GM23338 (cell line): Measurements from ENCODE around the gene SLC45A1. TPM values are rescaled to one million over a fixed set of nuclear protein-coding genes. Genes with fewer than 3 reads are reported as not detected.

Experiments
- ATAC-seq: fragments of 200-7000 bp; cut with Tn5 transposase; 3 replicates; pipeline ENCODE4 v1.9.1; 2020
- DNase-seq: peaks from one replicate; pipeline ENCODE4 v3.0.0-alpha.2; 2015; ENCODE audit warnings: low spot score
- H2AFZ ChIP-seq: fragments of 200-600 bp; sonication (generic); 2 replicates; pipeline ENCODE4 v1.8.0; 2016; ENCODE audit warnings: antibody characterized with exemption, mild to moderate bottlenecking, moderate library complexity
- H3F3A ChIP-seq: fragments of 200-600 bp; sonication (generic); replicated peaks from 2 replicates; pipeline ENCODE4 v1.8.0; 2017; ENCODE audit warnings: antibody characterized with exemption, mixed run types, low read depth
- H3K27ac ChIP-seq: fragments of 200-600 bp; sonication (generic); 2 replicates; pipeline ENCODE4 v1.6.1; 2016; ENCODE audit warnings: low read depth
- H3K27me3 ChIP-seq: fragments of 200-600 bp; sonication (generic); 2 replicates; pipeline ENCODE4 v1.8.0; 2016; ENCODE audit warnings: mild to moderate bottlenecking, mixed run types, moderate library complexity; ENCODE audit not compliant: insufficient read depth
- H3K36me3 ChIP-seq: fragments of 200-600 bp; sonication (generic); 2 replicates; pipeline ENCODE4 v1.8.0; 2016; ENCODE audit warnings: mild to moderate bottlenecking; ENCODE audit not compliant: insufficient read depth
- H3K4me1 ChIP-seq: fragments of 200-600 bp; sonication (generic); 2 replicates; pipeline ENCODE4 v1.8.0; 2016; ENCODE audit warnings: mild to moderate bottlenecking, moderate library complexity; ENCODE audit not compliant: insufficient read depth
- H3K4me2 ChIP-seq: fragments of 200-600 bp; sonication (generic); 2 replicates; pipeline ENCODE4 v1.7.1; 2017; ENCODE audit warnings: mixed run types
- H3K4me3 ChIP-seq: fragments of 200-600 bp; sonication (generic); 2 replicates; pipeline ENCODE4 v1.6.1; 2016; ENCODE audit warnings: mixed run types
- H3K79me2 ChIP-seq: fragments of 200-600 bp; sonication (generic); replicated peaks from 2 replicates; pipeline ENCODE4 v1.8.0; 2017; ENCODE audit warnings: mild to moderate bottlenecking; ENCODE audit not compliant: insufficient read depth
- H3K9me2 ChIP-seq: fragments of 200-600 bp; sonication (generic); 2 replicates; pipeline ENCODE4 v1.8.0; 2017; ENCODE audit not compliant: insufficient read depth
- H4K20me1 ChIP-seq: fragments of 200-600 bp; sonication (generic); replicated peaks from 2 replicates; pipeline ENCODE4 v1.8.0; 2017; ENCODE audit warnings: mild to moderate bottlenecking; ENCODE audit not compliant: insufficient read depth
- H3K27ac Mint-ChIP-seq: 2 replicates; pipeline ENCODE4 v1.8.0; 2020; ENCODE audit warnings: inconsistent platforms, mild to moderate bottlenecking, moderate library complexity, mixed read lengths
- H3K27me3 Mint-ChIP-seq: 3 replicates; pipeline ENCODE4 v1.8.0; 2022; ENCODE audit warnings: low read depth, mild to moderate bottlenecking, moderate library complexity, mixed read lengths, inconsistent platforms; ENCODE audit not compliant: insufficient read depth, poor library complexity
- H3K36me3 Mint-ChIP-seq: 3 replicates; pipeline ENCODE4 v1.8.0; 2021; ENCODE audit warnings: low read depth, mild to moderate bottlenecking, inconsistent platforms, moderate library complexity, mixed read lengths
- H3K4me1 Mint-ChIP-seq: 3 replicates; pipeline ENCODE4 v1.8.0; 2020; ENCODE audit warnings: mild to moderate bottlenecking, inconsistent platforms, mixed read lengths
- H3K4me3 Mint-ChIP-seq: 3 replicates; pipeline ENCODE4 v1.8.0; 2021; ENCODE audit warnings: moderate library complexity, mild to moderate bottlenecking, inconsistent platforms, mixed read lengths
- H3K9me3 Mint-ChIP-seq: 3 replicates; pipeline ENCODE4 v1.8.0; 2020; ENCODE audit warnings: moderate library complexity, mild to moderate bottlenecking, inconsistent platforms, mixed read lengths
- CREB1 ChIP-seq: fragments of 250-450 bp; sonication (Bioruptor Pico); IDR thresholded peaks from 2 replicates; pipeline ENCODE4 v1.5.0; 2020; ENCODE audit warnings: low read depth, mild to moderate bottlenecking, moderate library complexity
- ETS1 ChIP-seq: IDR thresholded peaks from 2 replicates; pipeline ENCODE4 v1.6.1; 2016; ENCODE audit warnings: antibody characterized with exemption
- EZH2 ChIP-seq: fragments of 200-600 bp; sonication (generic); IDR thresholded peaks from one replicate; pipeline ENCODE4 v1.8.0; 2017; ENCODE audit warnings: antibody characterized with exemption, mild to moderate bottlenecking, low read depth; ENCODE audit not compliant: unreplicated experiment
- EZH2phosphoT487 ChIP-seq: fragments of 200-600 bp; sonication (generic); IDR thresholded peaks from one replicate; pipeline ENCODE4 v1.8.1; 2018; ENCODE audit warnings: antibody characterized with exemption; ENCODE audit not compliant: unreplicated experiment
- JUNB ChIP-seq: IDR thresholded peaks from one replicate; pipeline ENCODE4 v1.6.1; 2016; ENCODE audit warnings: antibody characterized with exemption; ENCODE audit not compliant: unreplicated experiment
- NANOG ChIP-seq: IDR thresholded peaks from 2 replicates; pipeline ENCODE4 v1.6.1; 2016; ENCODE audit warnings: antibody characterized with exemption, borderline replicate concordance
- POLR2AphosphoS5 ChIP-seq: IDR thresholded peaks from 2 replicates; pipeline ENCODE4 v1.6.1; 2016; ENCODE audit warnings: antibody characterized with exemption, low read depth
- STAT1 ChIP-seq: IDR thresholded peaks from one replicate; pipeline ENCODE4 v1.6.1; 2016; ENCODE audit warnings: antibody characterized with exemption; ENCODE audit not compliant: unreplicated experiment
- ZNF114 ChIP-seq: fragments of 250-450 bp; sonication (Bioruptor Pico); IDR thresholded peaks from 2 replicates; pipeline ENCODE4 v1.5.0; 2020; ENCODE audit warnings: mild to moderate bottlenecking, moderate library complexity
- ZNF331 ChIP-seq: fragments of 250-450 bp; sonication (Bioruptor Pico); IDR thresholded peaks from 2 replicates; pipeline ENCODE4 v1.5.0; 2020; ENCODE audit warnings: low read depth, mild to moderate bottlenecking, moderate library complexity
- polyA plus RNA-seq: library from polyadenylated mRNA; unstranded; fragments of >200 nt; fragmentation: Nextera tagmentation; extraction: Ambion mirVana; gene quantifications from 2 replicates; pipeline ENCODE4 v1.2.1, GENCODE V29; 2016
- total RNA-seq: library from RNA; depleted of rRNA; stranded (reverse); fragments of >200 nt; shearing (Covaris generic); gene quantifications from 2 replicates; pipeline ENCODE4 v1.2.3, GENCODE V29; 2014
- TF ChIP-seq, protein P1 (sequence below), 2 experiments: fragments of 200-600 bp in 1 of 2; sonication (generic) in 1 of 2; conservative IDR thresholded peaks; 2 replicates each; pipeline versions ENCODE4 v1.5.1 to v1.6.1; 2016 to 2017; ENCODE audit warnings: antibody characterized with exemption in 2 of 2, low read depth in 2 of 2, mild to moderate bottlenecking in 2 of 2, moderate library complexity in 1 of 2
- TF ChIP-seq, protein P2 (sequence below): fragments of 250-450 bp; sonication (Bioruptor Pico); IDR thresholded peaks from 2 replicates; pipeline ENCODE4 v1.5.0; 2020; ENCODE audit warnings: mild to moderate bottlenecking, moderate library complexity

Gene SLC45A1
- total and polyA plus RNA-seq, 2 experiments from 2014 or later, result 1.3 to 2.3 TPM

GRCh38 chr1:8384577-8384976 is 66.7 kb downstream of the SLC45A1 start:
- no peaks in the 10 kb centered on the region; the same call in 1 of the 2 replicates for H3F3A ChIP-seq
- H3K27me3 ChIP-seq, result no peaks in the 10 kb centered on the region
- Mint-ChIP-seq H3K27ac (no peak overlapping the region; the same call in 1 of the 2 replicates), H3K36me3 (peaks cover 17% of the 10 kb centered on the region), H3K4me1 (peaks cover 51% of the 10 kb centered on the region), H3K4me3 (no peak overlapping the region), H3K27me3 (no peaks in the 10 kb centered on the region), H3K9me3 (no peaks in the 10 kb centered on the region)
- DNase-seq (no peak), ATAC-seq (no peak)
- H3K36me3 ChIP-seq, result no peaks in the 10 kb centered on the region
- H3K4me2 ChIP-seq, result no peak overlapping the region
- H3K4me3 ChIP-seq, result no peak overlapping the region
- H3K9me2 ChIP-seq, result no peaks in the 10 kb centered on the region
- peaks cover 21% of the 10 kb centered on the region for H3K4me1 ChIP-seq
- H2AFZ ChIP-seq, result no peak overlapping the region
- peak overlapping the region; percentile 42 for H3K27ac ChIP-seq
- H4K20me1 ChIP-seq, result peaks cover 47% of the 10 kb centered on the region
- TF ChIP-seq EZH2phosphoT487 (no peak), JUNB (no peak)
- peaks cover 96% of the 10 kb centered on the region for H3K79me2 ChIP-seq

DNA sequence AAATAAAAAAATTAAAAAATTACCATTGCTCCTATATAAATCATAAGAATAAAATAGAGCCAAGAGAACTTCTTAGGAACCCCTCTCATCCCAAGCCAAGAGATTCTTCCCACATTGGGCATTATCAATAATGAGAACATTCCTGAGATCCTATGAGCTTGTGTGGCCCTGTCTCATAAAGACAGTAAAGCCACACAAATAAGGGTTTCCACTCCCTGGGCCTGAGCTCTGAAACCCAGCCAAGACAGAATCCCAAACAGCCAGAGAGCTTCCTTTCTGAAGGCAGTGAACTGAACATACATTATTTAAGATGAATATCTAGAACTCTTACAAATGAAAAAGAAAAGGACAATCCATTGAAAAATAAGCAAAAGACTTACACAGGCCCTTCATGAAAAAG is 68.3 kb downstream of the SLC45A1 start:
- H3K36me3 ChIP-seq, result no peaks in the 10 kb centered on the region
- H3K4me3 ChIP-seq, result no peak overlapping the region
- H3K9me3 Mint-ChIP-seq, result no peaks in the 10 kb centered on the region
- H3K27me3 Mint-ChIP-seq, result peaks cover 2% of the 10 kb centered on the region
- H3K4me1 Mint-ChIP-seq, result peaks cover 50% of the 10 kb centered on the region
- peaks cover 21% of the 10 kb centered on the region for H3K4me1 ChIP-seq
- H3F3A ChIP-seq, result no peaks in the 10 kb centered on the region; the same call in 1 of the 2 replicates
- peaks cover 96% of the 10 kb centered on the region for H3K79me2 ChIP-seq
- no peaks in the 10 kb centered on the region for H3K9me2 ChIP-seq
- no peak for ATAC-seq
- no peak overlapping the region for H2AFZ ChIP-seq
- no peak overlapping the region for H3K4me3 Mint-ChIP-seq
- H3K27ac Mint-ChIP-seq, result peak overlapping the region; percentile 9; the same call in 1 of the 2 replicates
- no peak for DNase-seq
- H3K4me2 ChIP-seq, result no peak overlapping the region
- peak overlapping the region; percentile 36; the same call in 1 of the 2 replicates for H3K27ac ChIP-seq
- H3K36me3 Mint-ChIP-seq, result peaks cover 16% of the 10 kb centered on the region; the same call in 2 of the 3 replicates
- no peaks in the 10 kb centered on the region for H3K27me3 ChIP-seq
- H4K20me1 ChIP-seq, result peaks cover 43% of the 10 kb centered on the region
- TF ChIP-seq CREB1 (no peak), ZNF114 (CRISPR knock-in tag) (no peak), EZH2phosphoT487 (no peak), STAT1 (no peak), ZNF331 (no peak), JUNB (no peak), POLR2AphosphoS5 (no peak), EZH2 (no peak), NANOG (no peak), ETS1 (no peak)
- TF ChIP-seq, protein P1, sequence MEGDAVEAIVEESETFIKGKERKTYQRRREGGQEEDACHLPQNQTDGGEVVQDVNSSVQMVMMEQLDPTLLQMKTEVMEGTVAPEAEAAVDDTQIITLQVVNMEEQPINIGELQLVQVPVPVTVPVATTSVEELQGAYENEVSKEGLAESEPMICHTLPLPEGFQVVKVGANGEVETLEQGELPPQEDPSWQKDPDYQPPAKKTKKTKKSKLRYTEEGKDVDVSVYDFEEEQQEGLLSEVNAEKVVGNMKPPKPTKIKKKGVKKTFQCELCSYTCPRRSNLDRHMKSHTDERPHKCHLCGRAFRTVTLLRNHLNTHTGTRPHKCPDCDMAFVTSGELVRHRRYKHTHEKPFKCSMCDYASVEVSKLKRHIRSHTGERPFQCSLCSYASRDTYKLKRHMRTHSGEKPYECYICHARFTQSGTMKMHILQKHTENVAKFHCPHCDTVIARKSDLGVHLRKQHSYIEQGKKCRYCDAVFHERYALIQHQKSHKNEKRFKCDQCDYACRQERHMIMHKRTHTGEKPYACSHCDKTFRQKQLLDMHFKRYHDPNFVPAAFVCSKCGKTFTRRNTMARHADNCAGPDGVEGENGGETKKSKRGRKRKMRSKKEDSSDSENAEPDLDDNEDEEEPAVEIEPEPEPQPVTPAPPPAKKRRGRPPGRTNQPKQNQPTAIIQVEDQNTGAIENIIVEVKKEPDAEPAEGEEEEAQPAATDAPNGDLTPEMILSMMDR (conservative IDR thresholded peaks at IDR 0.05; ENCODE audit: low read depth in 2 of 2), result no peak
- TF ChIP-seq, protein P2, sequence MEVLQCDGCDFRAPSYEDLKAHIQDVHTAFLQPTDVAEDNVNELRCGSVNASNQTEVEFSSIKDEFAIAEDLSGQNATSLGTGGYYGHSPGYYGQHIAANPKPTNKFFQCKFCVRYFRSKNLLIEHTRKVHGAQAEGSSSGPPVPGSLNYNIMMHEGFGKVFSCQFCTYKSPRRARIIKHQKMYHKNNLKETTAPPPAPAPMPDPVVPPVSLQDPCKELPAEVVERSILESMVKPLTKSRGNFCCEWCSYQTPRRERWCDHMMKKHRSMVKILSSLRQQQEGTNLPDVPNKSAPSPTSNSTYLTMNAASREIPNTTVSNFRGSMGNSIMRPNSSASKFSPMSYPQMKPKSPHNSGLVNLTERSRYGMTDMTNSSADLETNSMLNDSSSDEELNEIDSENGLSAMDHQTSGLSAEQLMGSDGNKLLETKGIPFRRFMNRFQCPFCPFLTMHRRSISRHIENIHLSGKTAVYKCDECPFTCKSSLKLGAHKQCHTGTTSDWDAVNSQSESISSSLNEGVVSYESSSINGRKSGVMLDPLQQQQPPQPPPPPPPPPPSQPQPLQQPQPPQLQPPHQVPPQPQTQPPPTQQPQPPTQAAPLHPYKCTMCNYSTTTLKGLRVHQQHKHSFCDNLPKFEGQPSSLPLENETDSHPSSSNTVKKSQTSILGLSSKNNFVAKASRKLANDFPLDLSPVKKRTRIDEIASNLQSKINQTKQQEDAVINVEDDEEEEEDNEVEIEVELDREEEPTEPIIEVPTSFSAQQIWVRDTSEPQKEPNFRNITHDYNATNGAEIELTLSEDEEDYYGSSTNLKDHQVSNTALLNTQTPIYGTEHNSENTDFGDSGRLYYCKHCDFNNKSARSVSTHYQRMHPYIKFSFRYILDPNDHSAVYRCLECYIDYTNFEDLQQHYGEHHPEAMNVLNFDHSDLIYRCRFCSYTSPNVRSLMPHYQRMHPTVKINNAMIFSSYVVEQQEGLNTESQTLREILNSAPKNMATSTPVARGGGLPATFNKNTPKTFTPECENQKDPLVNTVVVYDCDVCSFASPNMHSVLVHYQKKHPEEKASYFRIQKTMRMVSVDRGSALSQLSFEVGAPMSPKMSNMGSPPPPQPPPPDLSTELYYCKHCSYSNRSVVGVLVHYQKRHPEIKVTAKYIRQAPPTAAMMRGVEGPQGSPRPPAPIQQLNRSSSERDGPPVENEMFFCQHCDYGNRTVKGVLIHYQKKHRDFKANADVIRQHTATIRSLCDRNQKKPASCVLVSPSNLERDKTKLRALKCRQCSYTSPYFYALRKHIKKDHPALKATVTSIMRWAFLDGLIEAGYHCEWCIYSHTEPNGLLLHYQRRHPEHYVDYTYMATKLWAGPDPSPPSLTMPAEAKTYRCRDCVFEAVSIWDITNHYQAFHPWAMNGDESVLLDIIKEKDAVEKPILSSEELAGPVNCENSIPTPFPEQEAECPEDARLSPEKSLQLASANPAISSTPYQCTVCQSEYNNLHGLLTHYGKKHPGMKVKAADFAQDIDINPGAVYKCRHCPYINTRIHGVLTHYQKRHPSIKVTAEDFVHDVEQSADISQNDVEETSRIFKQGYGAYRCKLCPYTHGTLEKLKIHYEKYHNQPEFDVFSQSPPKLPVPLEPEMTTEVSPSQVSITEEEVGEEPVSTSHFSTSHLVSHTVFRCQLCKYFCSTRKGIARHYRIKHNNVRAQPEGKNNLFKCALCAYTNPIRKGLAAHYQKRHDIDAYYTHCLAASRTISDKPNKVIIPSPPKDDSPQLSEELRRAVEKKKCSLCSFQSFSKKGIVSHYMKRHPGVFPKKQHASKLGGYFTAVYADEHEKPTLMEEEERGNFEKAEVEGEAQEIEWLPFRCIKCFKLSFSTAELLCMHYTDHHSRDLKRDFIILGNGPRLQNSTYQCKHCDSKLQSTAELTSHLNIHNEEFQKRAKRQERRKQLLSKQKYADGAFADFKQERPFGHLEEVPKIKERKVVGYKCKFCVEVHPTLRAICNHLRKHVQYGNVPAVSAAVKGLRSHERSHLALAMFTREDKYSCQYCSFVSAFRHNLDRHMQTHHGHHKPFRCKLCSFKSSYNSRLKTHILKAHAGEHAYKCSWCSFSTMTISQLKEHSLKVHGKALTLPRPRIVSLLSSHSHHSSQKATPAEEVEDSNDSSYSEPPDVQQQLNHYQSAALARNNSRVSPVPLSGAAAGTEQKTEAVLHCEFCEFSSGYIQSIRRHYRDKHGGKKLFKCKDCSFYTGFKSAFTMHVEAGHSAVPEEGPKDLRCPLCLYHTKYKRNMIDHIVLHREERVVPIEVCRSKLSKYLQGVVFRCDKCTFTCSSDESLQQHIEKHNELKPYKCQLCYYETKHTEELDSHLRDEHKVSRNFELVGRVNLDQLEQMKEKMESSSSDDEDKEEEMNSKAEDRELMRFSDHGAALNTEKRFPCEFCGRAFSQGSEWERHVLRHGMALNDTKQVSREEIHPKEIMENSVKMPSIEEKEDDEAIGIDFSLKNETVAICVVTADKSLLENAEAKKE, result no peak
